SK-N-SH treated with all-trans-retinoic acid at 6 μM for 48 hours (cell line): ENCODE measurements around the gene ANXA11.

Source experiments
- ATAC-seq: fragments of 200-7000 bp; cut with Tn5 transposase; 3 replicates; pipeline ENCODE4 v1.9.1; 2020; ENCODE audit warnings: mild to moderate bottlenecking, moderate library complexity
- ARNTL ChIP-seq: fragments of 450-650 bp; formaldehyde crosslinking; IDR thresholded peaks from 2 replicates; pipeline ENCODE4 v1.5.0; 2020; ENCODE audit warnings: low read depth, mild to moderate bottlenecking, moderate library complexity, borderline replicate concordance
- BACH2 ChIP-seq: fragments of 250-450 bp; sonication (Bioruptor Pico); IDR thresholded peaks from 2 replicates; pipeline ENCODE4 v1.9.0; 2021; ENCODE audit warnings: mild to moderate bottlenecking, borderline replicate concordance
- CSDC2 ChIP-seq: fragments of 250-450 bp; sonication (Bioruptor Pico); IDR thresholded peaks from 2 replicates; pipeline ENCODE4 v1.5.0; 2020; ENCODE audit warnings: mild to moderate bottlenecking, moderate library complexity
- CSRNP3 ChIP-seq: fragments of 250-450 bp; sonication (Bioruptor Pico); IDR thresholded peaks from 2 replicates; pipeline ENCODE4 v1.5.1; 2021; ENCODE audit warnings: mild to moderate bottlenecking, moderate library complexity
- ESRRG ChIP-seq: fragments of 250-450 bp; sonication (Bioruptor Pico); IDR thresholded peaks from 2 replicates; pipeline ENCODE4 v1.6.1; 2021; ENCODE audit warnings: mild to moderate bottlenecking
- GLIS3 ChIP-seq: fragments of 250-450 bp; sonication (Bioruptor Pico); IDR thresholded peaks from 2 replicates; pipeline ENCODE4 v1.5.0; 2020; ENCODE audit warnings: mild to moderate bottlenecking, moderate library complexity
- ISL1 ChIP-seq: fragments of 250-450 bp; sonication (Bioruptor Pico); IDR thresholded peaks from 2 replicates; pipeline ENCODE4 v2.1.2; 2022; ENCODE audit warnings: mild to moderate bottlenecking, moderate library complexity
- OSR1 ChIP-seq: fragments of 250-450 bp; sonication (Bioruptor Pico); IDR thresholded peaks from 2 replicates; pipeline ENCODE4 v1.8.0; 2022; ENCODE audit warnings: moderate library complexity, mild to moderate bottlenecking, inconsistent platforms
- PATZ1 ChIP-seq: fragments of 250-450 bp; sonication (Bioruptor Pico); IDR thresholded peaks from 2 replicates; pipeline ENCODE4 v1.8.0; 2020; ENCODE audit warnings: mild to moderate bottlenecking, moderate library complexity, borderline replicate concordance
- POU6F1 ChIP-seq: fragments of 250-450 bp; sonication (Bioruptor Pico); IDR thresholded peaks from 2 replicates; pipeline ENCODE4 v1.8.0; 2021; ENCODE audit warnings: low read depth, mild to moderate bottlenecking, moderate library complexity, borderline replicate concordance
- PPARA ChIP-seq: fragments of 250-450 bp; sonication (Bioruptor Pico); IDR thresholded peaks from 2 replicates; pipeline ENCODE4 v1.5.0; 2020; ENCODE audit warnings: mild to moderate bottlenecking, borderline replicate concordance
- RARB ChIP-seq: fragments of 250-450 bp; sonication (Bioruptor Pico); IDR thresholded peaks from 2 replicates; pipeline ENCODE4 v1.8.0; 2021; ENCODE audit warnings: mild to moderate bottlenecking, moderate library complexity
- SNAI2 ChIP-seq: fragments of 250-450 bp; sonication (Bioruptor Pico); IDR thresholded peaks from 2 replicates; pipeline ENCODE4 v1.5.0; 2020; ENCODE audit warnings: mild to moderate bottlenecking, moderate library complexity
- TCF4 ChIP-seq: fragments of 250-450 bp; sonication (Bioruptor Pico); IDR thresholded peaks from 2 replicates; pipeline ENCODE4 v1.8.0; 2021; ENCODE audit warnings: mild to moderate bottlenecking, moderate library complexity, borderline replicate concordance
- TOX ChIP-seq: fragments of 250-450 bp; sonication (Bioruptor Pico); IDR thresholded peaks from 2 replicates; pipeline ENCODE4 v1.8.0; 2021; ENCODE audit warnings: mild to moderate bottlenecking, moderate library complexity, borderline replicate concordance
- TSHZ2 ChIP-seq: fragments of 250-450 bp; sonication (Bioruptor Pico); IDR thresholded peaks from 2 replicates; pipeline ENCODE4 v1.5.0; 2020; ENCODE audit warnings: mild to moderate bottlenecking, moderate library complexity
- ZC3H10 ChIP-seq: fragments of 250-450 bp; sonication (Bioruptor Pico); IDR thresholded peaks from 2 replicates; pipeline ENCODE4 v1.5.1; 2021; ENCODE audit warnings: mild to moderate bottlenecking, moderate library complexity
- ZFP3 ChIP-seq: fragments of 250-450 bp; sonication (Bioruptor Pico); IDR thresholded peaks from 2 replicates; pipeline ENCODE4 v1.5.0; 2020; ENCODE audit warnings: mild to moderate bottlenecking, moderate library complexity
- ZNF565 ChIP-seq: fragments of 450-650 bp; formaldehyde crosslinking; conservative IDR thresholded peaks from 2 replicates; pipeline ENCODE4 v1.5.0; 2020; ENCODE audit warnings: low read depth, mild to moderate bottlenecking, moderate library complexity
- ZNF70 ChIP-seq: fragments of 450-650 bp; formaldehyde crosslinking; IDR thresholded peaks from 2 replicates; pipeline ENCODE4 v1.5.0; 2020; ENCODE audit warnings: mild to moderate bottlenecking, moderate library complexity
- ZNF8 ChIP-seq: fragments of 450-650 bp; formaldehyde crosslinking; IDR thresholded peaks from 2 replicates; pipeline ENCODE4 v1.5.0; 2020; ENCODE audit warnings: mild to moderate bottlenecking, moderate library complexity

The ANXA11 gene

GRCh38 chr10:80152820-80153219, 52.5 kb downstream of the ANXA11 start:
- ATAC-seq: no peak

GRCh38 chr10:80150172-80150571, 55.2 kb downstream of the ANXA11 start:
- ATAC-seq: no peak
- TF ChIP-seq CSDC2: no peak
- TF ChIP-seq PPARA (CRISPR knock-in tag): no peak
- no peak for TF ChIP-seq POU6F1 (CRISPR knock-in tag)
- TF ChIP-seq ZFP3: no peak
- TF ChIP-seq ZNF565 (CRISPR knock-in tag): no peak
- TF ChIP-seq RARB (CRISPR knock-in tag): no peak
- no peak for TF ChIP-seq ARNTL
- no peak for TF ChIP-seq ZC3H10 (CRISPR knock-in tag)
- TF ChIP-seq, all 23 proteins: peak for 0

More at GRCh38 chr10:80152820-80153219, 52.5 kb downstream of the ANXA11 start:
- TF ChIP-seq SNAI2 (CRISPR knock-in tag) (no peak), TSHZ2 (CRISPR knock-in tag) (no peak), TCF4 (CRISPR knock-in tag) (no peak), OSR1 (CRISPR knock-in tag) (no peak), ZC3H10 (CRISPR knock-in tag) (no peak), BACH2 (CRISPR knock-in tag) (no peak), CSRNP3 (CRISPR knock-in tag) (no peak), PATZ1 (CRISPR knock-in tag) (no peak), RARB (CRISPR knock-in tag) (no peak), ZNF565 (CRISPR knock-in tag) (no peak), TOX (CRISPR knock-in tag) (no peak), ISL1 (no peak), ZNF8 (no peak), ZNF70 (CRISPR knock-in tag) (no peak), ZFP3 (no peak), ESRRG (CRISPR knock-in tag) (no peak)

GRCh38 chr10:80149123-80149522, 56.2 kb downstream of the ANXA11 start:
- ATAC-seq: no peak
- TF ChIP-seq ZNF8 (no peak), ZFP3 (no peak), GLIS3 (CRISPR knock-in tag) (no peak), ZNF70 (CRISPR knock-in tag) (no peak), ISL1 (no peak), PPARA (CRISPR knock-in tag) (no peak), TSHZ2 (CRISPR knock-in tag) (no peak), CSRNP3 (CRISPR knock-in tag) (no peak)
- TF ChIP-seq, all 23 proteins: peak for 0
